ENCODE results near the gene PLA2G4F.

PLA2G4F gene

GRCh38 chr15:42121021-42121420 lies 35.4 kb downstream of the PLA2G4F start:
- no peak for DNase-seq (ENCODE audit: low spot score)
- TF ChIP-seq, protein P1, sequence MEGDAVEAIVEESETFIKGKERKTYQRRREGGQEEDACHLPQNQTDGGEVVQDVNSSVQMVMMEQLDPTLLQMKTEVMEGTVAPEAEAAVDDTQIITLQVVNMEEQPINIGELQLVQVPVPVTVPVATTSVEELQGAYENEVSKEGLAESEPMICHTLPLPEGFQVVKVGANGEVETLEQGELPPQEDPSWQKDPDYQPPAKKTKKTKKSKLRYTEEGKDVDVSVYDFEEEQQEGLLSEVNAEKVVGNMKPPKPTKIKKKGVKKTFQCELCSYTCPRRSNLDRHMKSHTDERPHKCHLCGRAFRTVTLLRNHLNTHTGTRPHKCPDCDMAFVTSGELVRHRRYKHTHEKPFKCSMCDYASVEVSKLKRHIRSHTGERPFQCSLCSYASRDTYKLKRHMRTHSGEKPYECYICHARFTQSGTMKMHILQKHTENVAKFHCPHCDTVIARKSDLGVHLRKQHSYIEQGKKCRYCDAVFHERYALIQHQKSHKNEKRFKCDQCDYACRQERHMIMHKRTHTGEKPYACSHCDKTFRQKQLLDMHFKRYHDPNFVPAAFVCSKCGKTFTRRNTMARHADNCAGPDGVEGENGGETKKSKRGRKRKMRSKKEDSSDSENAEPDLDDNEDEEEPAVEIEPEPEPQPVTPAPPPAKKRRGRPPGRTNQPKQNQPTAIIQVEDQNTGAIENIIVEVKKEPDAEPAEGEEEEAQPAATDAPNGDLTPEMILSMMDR (IDR thresholded peaks at IDR 0.05; ENCODE audit: extremely low read depth, missing control alignments): no peak

DNA sequence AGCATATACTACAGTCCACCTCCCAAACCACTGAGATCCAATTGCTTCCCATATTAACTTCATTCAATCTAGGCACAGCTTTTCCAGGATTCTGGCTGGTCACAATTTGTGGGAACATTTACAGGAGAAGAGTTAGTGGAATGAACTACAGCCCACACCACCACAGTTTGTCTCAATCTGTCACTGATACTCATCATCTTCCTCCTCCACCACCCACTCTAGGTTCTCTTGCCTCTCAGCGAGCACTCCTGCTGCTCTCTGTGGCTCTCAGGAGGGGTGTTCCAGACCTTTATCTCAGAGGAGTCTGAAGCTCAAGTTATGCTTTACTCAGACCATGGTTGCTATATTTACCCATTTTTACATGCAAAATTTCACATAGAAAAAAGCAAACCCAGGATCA lies 36.2 kb downstream of the PLA2G4F start:
- DNase-seq (ENCODE audit: low spot score): no peak
- TF ChIP-seq, protein P1 (IDR thresholded peaks at IDR 0.05; ENCODE audit: extremely low read depth, missing control alignments): no peak

DNA sequence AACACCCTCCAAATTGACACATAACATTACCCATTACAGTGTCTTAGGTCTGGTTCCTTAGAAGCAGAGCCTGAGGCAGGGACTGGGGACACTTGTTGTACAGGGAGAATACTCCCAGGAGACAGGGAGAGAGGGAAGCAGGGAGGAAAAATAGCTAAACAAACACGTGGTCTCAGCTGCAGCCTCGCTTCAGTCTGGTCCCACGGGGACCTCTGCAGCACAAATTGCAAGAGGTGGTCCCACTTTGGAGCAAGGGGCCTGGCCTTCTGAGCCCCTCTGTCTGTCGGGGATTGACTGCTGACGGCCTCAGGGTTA lies 37.0 kb downstream of the PLA2G4F start:
- TF ChIP-seq, protein P1 (IDR thresholded peaks at IDR 0.05; ENCODE audit: extremely low read depth, missing control alignments): no peak
- DNase-seq (ENCODE audit: low spot score): no peak

GRCh38 chr15:42118650-42119445 lies 37.6 kb downstream of the PLA2G4F start:
- TF ChIP-seq, protein P1 (IDR thresholded peaks at IDR 0.05; ENCODE audit: extremely low read depth, missing control alignments): no peak
- no peak for DNase-seq (ENCODE audit: low spot score)

GRCh38 chr15:42111924-42112323 lies 44.5 kb downstream of the PLA2G4F start:
- DNase-seq (ENCODE audit: low spot score): no peak
- TF ChIP-seq, protein P1 (IDR thresholded peaks at IDR 0.05; ENCODE audit: extremely low read depth, missing control alignments): no peak

GRCh38 chr15:42110367-42110766 lies 46.1 kb downstream of the PLA2G4F start:
- DNase-seq (ENCODE audit: low spot score): no peak

GRCh38 chr15:42108806-42109205 lies 47.6 kb downstream of the PLA2G4F start:
- DNase-seq (ENCODE audit: low spot score): no peak
- TF ChIP-seq, protein P1 (IDR thresholded peaks at IDR 0.05; ENCODE audit: extremely low read depth, missing control alignments): no peak

More at GRCh38 chr15:42110367-42110766, 46.1 kb downstream of the PLA2G4F start:
- TF ChIP-seq, protein P1 (IDR thresholded peaks at IDR 0.05; ENCODE audit: extremely low read depth, missing control alignments): no peak

All from GM20000 (cell line).